ENCODE results near the gene RASSF6.
A peak's percentile ranks its signal among the peaks of the same experiment; 100 is the strongest.
"Not testable (repeated sequence)": the region's sequence is repeated elsewhere in the genome, so short reads cannot be mapped to it uniquely, and the experiment has no call there.

Gene RASSF6

DNA sequence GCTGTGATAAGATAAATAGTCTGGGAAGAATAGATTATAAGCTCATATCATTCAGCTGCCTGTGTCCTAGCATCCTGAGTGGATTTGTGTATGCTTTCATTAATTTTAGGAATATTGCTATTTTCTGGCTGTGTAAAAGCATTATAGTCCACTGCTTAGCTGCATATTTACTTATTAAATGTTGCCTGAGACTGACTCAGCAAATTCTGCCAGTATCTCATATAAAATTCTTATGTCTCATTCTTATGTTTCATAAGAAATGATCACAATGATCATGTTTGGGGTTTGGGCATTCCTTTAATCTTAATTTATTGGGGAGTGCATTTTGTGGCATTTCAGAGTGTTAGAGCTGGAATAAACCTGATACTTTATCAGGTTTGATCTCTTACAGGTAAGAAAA lies 34.9 kb downstream of the RASSF6 start:
- no peak for DNase-seq (ENCODE audit: extremely low read depth in 1 of 2, low read depth in 1 of 2)

DNA sequence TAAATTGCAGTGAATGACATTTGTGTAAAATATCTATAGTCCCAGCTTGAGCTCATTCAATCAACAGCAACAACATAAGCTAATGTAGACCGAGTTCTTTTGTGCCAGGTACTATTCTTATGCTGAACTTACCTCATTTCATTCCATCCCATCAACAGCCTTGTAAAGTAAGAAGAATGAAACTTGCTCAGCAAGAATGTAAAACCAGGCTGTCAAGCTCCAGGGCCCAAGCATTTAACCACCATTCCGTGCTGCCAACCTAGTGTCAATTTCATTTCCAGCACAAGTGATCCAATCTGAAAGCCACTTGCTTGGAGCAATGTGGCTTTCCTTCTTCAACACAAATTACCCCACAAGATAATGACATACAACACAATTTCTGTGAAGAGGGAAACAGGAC lies 36.6 kb downstream of the RASSF6 start:
- no peak for DNase-seq (ENCODE audit: extremely low read depth in 1 of 2, low read depth in 1 of 2)

DNA sequence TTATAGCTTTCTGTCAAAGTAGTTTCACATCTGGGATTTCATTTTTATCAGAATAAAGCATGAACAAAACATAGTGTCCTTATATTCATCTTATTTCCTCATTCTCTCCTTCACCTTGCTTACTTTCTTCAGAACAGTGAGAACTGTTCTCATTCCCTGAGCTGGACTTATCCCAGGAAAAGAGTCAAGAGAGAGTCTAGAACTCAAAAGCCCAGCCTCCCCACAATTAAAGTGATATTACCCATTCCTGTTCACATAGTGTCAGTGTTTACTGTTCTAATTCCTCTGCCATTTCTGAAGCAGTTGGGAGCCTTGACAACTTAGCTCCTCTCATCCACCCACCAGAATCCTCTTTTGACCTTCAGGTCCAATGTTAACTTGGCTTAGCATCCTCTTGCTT lies 42.9 kb downstream of the RASSF6 start:
- no peak for DNase-seq (ENCODE audit: extremely low read depth in 1 of 2, low read depth in 1 of 2)

DNA sequence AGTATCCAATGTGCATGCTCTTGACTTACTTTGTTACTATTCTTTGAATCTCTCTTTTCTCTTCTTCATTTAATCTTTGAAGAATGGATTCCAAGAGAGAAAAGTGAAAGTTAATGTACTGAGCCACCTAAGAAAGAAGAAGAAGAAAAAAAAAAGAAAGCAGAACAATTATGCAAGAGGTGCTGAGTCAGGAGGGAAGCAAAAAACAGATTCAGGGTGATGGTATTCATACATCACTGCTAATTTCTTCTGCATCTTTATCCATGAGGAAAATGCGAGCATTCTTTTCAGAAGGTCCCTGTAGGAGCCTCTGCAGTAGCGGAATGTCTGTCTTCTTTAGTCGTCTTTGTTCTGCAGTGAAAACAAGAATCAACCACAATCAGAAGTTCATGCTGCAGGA lies 43.9 kb downstream of the RASSF6 start:
- DNase-seq (ENCODE audit: extremely low read depth in 1 of 2, low read depth in 1 of 2), result no peak

DNA sequence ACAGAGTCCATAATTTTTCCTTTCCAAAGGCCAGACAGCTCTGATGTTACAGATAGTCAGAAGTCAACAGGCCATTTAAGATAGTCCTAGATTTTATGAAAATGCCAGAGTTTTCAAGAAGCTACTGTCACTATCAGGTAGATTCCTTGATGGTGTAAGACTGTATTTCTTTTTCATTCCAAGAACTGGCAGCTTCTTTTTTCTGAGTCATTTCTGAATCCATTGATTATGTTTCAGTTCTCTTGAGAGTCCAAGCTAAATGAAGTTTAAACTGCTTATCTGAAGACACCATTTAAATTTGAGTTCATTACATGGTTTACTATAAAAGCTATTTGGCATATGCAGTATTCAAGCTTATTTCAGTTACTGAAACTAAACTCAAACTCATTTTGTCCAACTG lies 44.6 kb downstream of the RASSF6 start:
- DNase-seq (ENCODE audit: extremely low read depth in 1 of 2, low read depth in 1 of 2), result no peak

DNA sequence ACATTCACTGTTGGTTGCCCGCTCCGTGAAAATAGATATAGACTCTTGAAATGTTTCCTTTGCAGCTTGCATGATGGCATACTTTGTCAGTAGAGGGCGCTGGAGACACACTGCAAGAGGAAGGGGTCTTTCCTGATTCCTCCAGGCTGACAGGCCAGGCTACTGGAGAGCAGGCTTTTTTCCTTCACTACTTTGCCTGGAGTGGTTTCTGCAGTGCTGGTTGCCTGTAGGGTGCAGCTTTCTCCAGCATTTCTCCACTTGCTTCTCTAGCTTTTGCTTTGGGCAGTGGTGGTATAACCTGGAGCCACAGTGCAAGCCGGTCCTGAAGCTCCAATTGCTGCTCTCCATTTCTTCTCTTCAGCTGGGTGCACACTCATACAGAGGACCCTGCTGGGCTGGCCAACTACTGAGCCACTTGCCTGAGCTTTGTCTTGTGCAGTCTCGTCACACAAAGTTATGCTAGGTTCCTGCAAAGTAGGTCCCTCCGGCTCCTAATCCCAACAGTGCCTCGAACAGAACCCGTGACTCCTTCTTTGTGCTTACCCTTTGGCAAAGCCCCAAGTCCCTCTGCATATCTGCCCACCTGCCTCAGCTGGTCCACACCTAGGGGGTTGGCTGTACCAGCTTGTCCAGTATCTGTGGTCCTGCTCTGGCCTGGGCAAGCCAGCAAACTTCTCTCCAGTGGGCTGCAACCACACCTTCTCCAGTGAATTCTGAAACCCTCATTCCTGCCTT lies 46.3 kb downstream of the RASSF6 start:
- DNase-seq (ENCODE audit: extremely low read depth in 1 of 2, low read depth in 1 of 2), result peak in 1 of 2 donors; percentile 4

DNA sequence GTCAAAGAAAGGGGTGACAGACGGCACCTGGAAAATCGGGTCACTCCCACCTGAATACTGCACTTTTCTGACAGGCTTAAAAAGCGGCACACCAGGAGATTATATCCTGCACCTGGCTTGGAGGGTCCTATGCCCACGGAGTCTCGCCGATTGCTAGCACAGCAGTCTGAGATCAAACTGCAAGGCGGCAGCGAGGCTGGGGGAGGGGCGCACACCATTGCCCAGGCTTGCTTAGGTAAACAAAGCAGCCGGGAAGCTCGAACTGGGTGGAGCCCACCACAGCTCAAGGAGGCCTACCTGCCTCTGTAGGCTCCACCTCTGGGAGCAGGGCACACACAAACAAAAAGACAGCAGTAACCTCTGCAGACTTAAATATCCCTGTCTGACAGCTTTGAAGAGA lies 69.4 kb downstream of the RASSF6 start:
- DNase-seq (ENCODE audit: extremely low read depth in 1 of 2, low read depth in 1 of 2), result not testable (repeated sequence)

DNA sequence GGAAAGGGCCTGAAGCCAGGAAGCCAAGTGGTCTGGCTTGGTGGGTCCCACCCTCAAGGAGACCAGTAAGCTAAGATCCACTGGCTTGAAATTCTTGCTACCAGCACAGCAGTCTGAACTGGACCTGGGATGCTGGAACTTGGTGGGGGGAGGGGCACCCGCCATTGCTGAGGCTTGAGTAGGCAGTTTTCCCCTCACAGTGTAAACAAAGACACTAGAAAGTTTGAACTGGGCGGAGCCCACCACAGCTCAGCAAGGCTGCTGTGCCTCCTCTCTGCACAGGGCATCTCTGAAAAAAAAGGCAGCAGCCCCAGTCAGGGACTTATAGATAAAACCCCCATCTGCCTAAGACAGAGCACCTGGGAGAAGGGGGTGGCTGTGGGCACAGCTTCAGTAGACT lies 75.6 kb downstream of the RASSF6 start:
- DNase-seq (ENCODE audit: extremely low read depth in 1 of 2, low read depth in 1 of 2), result no peak

DNA sequence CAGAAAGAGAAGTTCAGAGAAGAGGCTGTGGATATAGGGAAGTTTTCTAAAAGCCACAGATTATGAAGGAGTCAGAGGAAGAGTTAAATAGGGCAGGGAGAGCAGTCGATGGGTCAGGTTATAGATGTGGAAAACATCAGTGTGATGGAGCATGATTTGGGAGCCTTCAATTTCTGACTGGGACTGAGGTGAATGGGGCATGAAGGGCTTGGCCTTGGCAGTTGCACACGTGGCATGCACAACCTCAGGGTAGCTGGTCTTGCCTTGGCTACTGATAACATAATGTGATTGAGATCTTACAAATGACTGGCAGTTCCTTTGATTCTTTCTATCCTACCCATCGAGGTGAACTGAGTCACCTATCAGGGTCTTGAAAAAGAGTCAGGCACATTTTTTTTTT lies 79.0 kb downstream of the RASSF6 start:
- DNase-seq (ENCODE audit: extremely low read depth in 1 of 2, low read depth in 1 of 2), result no peak

DNA sequence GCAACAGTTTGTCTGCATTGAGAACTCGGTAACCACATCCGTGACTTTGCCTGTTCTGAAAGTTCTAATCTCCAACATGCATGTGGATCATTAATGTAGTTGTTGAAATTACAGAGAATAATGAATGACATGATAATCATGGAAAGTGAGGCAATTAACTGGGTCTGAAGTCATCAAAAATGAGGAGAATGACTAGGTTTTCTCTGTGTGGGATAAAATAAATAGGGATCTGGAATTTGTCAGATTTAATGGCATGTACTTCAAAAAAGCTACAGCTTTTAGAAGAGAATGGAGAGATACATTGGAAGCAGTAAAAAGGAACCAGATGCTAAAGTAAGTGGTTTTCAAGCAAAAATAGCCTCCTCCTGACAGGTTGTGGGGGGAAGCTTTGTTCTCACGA lies 79.4 kb downstream of the RASSF6 start:
- no peak for DNase-seq (ENCODE audit: extremely low read depth in 1 of 2, low read depth in 1 of 2)

DNA sequence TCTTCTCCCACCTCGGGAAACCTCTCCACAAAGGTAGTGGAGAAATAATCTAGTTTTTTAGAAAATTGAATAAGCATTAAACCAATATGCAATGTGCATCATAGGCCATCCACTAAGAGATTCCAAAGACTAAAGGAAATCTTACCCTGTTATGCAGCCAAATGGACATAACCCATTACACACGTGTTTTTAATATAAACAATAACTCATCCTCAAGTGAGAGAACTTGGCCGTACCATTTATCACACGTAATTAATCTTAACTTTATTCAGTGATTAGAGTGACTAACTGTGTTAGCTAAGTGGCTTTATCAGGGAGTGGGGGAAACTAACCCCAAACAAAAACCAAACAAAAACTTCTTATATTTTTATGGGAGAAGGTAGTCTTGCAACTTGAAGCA lies 80.8 kb downstream of the RASSF6 start:
- DNase-seq (ENCODE audit: extremely low read depth in 1 of 2, low read depth in 1 of 2), result no peak

DNA sequence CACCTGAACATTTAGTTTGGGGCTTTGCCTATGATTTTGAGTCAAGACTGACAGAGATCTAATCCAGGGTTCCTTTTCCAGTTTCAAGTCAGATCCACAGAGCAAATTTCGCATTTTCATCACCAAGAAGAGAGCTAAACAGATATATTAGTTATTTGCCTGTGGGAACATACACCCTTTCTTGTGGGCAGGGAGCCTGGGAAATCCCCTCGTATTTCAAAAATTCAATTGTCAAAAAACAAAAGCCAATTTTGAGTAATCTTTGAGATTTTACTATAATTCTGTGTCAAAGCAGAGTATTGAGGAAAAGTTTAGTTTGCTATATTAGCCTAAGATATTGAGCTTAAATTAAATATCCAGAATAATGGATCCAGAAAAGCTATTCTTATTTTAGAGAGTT lies 82.1 kb downstream of the RASSF6 start:
- DNase-seq (ENCODE audit: extremely low read depth in 1 of 2, low read depth in 1 of 2), result no peak

DNA sequence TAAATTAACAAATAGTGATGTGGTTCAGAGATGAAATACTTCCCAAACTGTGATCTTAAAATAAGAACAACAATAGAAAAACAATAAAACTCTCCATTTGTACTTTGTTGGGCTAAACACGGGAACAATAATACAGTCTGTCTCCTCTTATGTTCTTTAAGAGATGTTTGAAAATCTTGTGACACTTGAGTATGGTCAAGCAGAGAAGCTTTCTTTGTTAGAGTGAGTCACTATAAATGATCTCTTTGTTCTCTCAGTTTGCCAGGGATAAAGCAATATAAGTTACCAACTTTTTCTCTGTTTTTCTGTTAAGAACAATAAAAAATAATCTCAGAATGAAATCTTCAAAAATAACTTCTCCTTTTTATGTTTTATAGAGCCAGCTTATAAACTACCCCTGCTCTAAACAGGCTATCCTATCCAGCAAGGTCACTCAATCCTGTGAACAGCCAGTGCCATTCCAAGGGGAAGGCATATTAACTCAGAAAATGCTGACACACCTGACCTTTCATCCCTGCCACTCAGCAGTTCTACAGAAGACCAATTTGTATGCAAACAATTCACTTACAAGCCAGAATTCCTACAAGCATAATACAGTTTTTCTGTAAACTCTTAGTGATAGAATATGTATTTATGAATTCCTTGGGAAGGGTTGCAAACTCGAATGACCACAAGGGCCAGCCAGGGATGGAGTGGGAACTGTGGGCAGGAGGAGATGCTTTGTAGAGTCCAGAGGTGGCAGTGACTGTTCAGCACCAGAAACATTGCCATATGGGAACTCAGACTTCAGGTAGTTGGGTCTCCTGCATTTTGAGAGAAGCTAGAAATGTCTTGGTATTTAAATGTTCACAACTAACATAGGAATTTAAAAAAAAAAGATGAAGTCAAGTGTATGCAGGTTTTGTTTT lies 86.5 kb downstream of the RASSF6 start:
- no peak for DNase-seq (ENCODE audit: extremely low read depth in 1 of 2, low read depth in 1 of 2)

DNA sequence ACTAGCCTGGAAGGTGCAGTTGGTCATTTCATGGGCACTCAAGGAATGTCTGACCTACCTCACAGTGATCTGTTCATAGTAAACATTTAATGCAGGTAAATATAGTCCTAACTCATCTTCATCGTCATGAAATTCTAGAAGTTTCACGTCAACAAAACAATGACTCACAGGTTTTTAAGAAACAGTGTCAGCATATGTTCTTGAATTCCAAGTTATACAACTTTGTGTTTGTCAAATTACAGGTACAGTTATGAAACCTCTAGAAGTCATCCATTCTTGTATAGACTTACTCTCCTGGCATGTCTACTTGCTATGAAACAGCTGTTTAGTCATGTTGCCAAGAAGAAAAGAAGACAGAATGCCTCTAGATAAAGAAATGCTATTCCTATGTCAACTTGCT lies 92.1 kb downstream of the RASSF6 start:
- no peak for DNase-seq (ENCODE audit: extremely low read depth in 1 of 2, low read depth in 1 of 2)

DNA sequence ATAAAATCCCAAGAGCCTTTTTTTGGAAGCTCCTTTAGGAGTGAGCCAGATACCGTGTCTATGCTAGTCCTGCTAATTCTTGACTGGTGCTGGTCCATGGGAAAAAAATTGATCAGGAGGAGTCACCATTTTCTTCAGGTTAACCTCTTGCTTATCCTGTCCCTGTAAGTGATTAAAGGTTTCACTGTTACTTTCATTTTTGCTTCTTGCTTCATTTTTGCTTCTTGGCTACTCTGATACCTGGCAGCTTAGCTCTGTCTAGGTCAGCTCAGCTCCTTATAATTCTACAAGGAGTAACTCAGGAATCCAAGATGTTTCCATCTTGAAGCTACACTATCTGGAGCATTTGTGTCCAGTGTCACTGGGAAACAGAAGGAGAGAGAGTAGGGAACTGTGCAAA lies 93.0 kb downstream of the RASSF6 start:
- DNase-seq (ENCODE audit: extremely low read depth in 1 of 2, low read depth in 1 of 2), result no peak

DNA sequence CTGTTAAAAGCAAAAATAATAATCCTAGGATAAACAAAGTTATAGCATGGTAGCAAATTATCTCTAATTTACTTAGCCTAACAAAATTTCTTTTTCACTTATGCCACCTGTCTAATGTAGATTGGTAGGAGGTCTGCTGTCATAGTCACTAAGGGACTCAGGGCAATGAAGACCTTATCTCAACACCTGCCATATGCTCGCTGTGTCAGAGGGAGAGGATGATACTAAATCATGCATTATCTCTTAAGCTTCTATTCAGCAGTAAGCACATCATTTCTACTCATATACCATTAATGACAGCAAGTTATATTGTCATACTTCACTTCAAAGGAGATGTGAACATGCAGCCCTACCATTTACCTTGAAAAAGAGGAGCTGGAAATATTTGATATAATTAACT lies 94.6 kb downstream of the RASSF6 start:
- no peak for DNase-seq (ENCODE audit: extremely low read depth in 1 of 2, low read depth in 1 of 2)

DNA sequence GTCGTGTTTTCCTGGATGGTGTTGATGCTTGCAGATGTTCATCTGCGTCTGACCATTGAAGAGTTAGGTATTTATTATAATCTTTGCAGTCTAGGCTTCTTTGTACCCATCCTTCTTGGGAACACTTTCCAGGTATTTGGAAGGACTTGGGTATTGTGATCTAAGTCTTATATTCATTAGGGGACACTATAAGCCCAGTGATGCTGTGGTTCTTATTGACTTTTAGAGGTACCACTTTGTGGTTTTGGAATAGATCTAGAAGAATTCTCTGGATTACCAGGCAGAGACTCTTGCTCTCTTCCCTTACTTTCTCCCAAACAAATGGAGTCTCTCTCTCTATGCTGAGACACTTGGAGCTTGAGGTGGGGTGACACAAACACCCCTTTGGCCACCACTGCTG lies 97.1 kb downstream of the RASSF6 start:
- DNase-seq (ENCODE audit: extremely low read depth in 1 of 2, low read depth in 1 of 2), result no peak

Data from stimulated activated CD8-positive, alpha-beta memory T cell treated with anti-CD3 and anti-CD28 coated beads, Interleukin-7, amount 100 ng/mL, for 48 hours (primary cell).